ELF-1 (cell line): Measurements from ENCODE around the gene DDX49.
"Not testable (repeated sequence)": the region's sequence is repeated elsewhere in the genome, so short reads cannot be mapped to it uniquely, and the experiment has no call there.

ENCODE experiments used
- DNase-seq: peaks from one replicate; pipeline ENCODE4 v3.0.0-alpha.2; 2016; ENCODE audit warnings: low read depth, low spot score

DDX49 gene

DNA sequence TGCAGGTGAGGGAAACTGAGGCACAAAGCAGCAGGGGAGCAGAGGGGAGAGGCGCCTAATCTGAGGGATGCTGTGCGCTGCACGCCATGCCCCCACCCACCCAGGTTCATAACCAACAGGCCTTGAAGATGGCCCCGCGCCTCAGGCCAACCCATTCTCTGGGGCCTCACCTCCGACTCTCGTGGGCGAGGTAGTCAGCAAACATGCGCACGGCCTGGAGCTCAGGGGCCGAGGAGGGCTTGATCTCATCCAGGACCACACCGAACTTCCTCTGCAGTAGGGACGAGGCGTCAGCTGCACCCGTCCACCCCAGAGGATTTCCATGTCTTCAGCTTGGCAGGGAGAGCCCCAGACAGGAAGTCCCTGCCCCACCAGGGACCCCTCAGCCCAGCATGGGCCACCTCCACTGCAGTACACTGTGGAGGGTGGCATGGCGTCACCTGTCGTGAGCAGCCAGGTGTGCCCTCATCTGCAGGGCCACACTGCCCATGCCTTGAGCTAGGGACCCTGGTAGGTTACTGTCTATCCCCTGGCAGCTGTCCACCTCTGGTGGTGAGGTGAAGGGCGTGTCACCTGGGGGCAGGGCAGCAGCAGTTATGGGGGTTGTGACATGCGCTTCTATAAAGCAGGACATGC, 8.6 kb upstream of the DDX49 start:
- no peak for DNase-seq

DNA sequence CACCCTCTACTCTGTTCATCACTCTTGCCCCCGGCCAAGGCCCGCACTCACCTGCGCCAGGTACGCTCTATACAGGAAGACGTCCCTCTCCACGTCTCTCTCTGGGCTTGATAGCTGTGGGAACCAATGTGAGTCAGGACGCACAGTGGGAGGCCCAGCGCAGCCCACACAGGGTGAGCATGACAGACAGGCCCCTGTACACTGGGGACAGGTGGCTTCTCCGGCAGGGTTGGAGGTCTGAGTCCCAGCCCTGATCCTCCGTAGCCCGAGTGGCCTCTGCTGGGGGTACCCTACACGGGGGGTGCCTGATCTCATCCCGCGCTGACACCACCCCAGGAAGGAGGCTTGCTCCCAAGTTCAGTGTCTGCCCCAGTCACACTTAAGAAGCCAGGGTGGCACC, 6.6 kb upstream of the DDX49 start:
- no peak for DNase-seq

DNA sequence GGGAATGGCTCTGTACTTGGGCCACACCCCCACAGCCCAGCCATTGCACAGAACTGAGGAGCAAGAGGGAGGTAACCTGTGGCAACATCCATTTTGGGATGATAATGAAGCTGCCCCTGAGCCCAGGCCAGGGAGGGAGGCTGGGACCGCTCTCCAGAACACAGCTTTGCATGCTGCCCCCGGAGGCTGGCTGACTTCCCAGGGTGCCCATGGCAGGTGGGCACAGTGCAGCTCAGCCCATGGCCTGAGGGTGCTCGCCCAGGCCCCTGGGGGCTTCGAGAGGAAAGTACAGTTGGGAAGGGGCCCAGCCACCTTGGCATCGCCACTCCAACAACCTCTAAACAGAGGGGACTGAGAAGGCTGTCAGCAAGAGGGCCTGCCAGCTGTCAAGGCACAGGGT, 6.0 kb upstream of the DDX49 start:
- DNase-seq, result no peak

- peak; percentile 45 for DNase-seq
Measured at GRCh38 chr19:18915639-18916038, 3.9 kb upstream of the DDX49 start.

- DNase-seq, result not testable (repeated sequence)
Measured at GRCh38 chr19:18917593-18917992, 1.9 kb upstream of the DDX49 start.

- no peak for DNase-seq
Measured at GRCh38 chr19:18919900-18920214, 342 bp downstream of the DDX49 start.

DNA sequence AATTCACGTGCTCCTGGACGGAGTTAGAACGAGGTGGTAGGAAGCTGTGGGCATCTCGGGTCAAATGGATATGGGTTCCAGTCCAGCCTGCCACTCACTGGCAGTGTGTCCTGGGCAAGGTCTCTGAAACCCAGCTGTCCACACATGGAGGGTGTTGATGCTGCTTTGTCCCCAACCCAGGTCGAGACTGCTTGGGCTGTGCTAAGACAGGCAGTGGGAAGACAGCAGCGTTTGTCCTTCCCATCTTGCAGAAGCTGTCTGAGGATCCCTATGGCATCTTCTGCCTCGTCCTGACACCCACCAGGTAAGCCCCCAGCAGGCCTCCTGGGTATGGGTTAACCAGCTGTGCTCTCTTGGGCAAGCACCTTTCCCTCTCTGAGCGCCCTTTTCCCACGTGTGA, 885 bp downstream of the DDX49 start:
- DNase-seq, result no peak

DNA sequence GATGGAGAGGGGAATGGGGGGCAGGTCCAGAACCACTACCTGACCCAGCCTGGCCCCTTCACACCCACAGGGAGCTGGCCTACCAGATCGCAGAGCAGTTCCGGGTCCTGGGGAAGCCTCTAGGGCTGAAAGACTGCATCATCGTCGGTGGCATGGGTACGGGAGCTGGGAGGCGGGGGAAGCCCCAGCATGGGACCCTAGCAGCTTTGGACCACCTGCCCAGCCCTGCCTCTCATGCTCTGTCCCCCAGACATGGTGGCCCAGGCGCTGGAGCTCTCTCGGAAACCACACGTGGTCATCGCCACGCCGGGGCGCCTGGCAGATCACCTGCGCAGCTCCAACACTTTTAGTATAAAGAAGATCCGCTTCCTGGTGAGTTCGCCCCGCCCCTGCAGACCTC, 2.1 kb downstream of the DDX49 start:
- DNase-seq, result no peak

GRCh38 chr19:18922228-18922985, 2.9 kb downstream of the DDX49 start:
- DNase-seq, result no peak

GRCh38 chr19:18924684-18925213, 5.2 kb downstream of the DDX49 start:
- DNase-seq, result no peak

DNA sequence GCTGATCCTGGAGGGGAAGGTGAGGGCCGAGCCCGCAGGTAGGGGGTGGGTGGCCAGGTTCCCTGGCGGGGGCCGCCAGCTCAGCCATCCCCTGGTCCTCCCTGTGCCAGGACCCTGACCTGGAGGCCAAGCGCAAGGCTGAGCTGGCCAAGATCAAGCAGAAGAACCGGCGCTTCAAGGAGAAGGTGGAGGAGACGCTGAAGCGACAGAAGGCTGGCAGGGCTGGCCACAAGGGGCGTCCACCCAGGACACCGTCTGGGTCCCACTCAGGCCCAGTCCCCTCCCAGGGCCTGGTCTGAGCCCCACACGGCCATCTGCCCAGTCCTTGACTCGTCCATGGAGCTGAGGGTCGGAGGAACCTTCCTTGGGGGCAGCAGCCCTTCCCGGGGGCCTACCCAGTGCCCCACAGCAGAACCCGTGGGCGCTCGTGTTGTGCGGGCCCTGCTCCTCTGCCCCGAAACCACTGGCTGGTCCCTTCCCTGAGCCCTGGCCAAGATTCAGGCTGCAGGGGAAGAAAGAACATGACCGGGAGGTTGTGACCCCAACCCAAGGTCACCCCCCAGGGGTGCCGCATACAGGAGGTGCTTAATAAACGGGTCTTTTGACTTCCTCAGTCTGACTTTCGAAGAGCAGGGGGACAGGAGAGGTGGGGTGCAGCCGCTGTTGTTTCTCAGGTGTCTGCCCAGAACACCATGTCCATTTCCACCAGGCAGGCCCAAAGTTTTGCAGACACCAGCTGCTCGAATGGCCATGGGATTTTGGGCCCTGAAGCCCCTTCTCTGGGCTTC, 8.7 kb downstream of the DDX49 start:
- no peak for DNase-seq

DNA sequence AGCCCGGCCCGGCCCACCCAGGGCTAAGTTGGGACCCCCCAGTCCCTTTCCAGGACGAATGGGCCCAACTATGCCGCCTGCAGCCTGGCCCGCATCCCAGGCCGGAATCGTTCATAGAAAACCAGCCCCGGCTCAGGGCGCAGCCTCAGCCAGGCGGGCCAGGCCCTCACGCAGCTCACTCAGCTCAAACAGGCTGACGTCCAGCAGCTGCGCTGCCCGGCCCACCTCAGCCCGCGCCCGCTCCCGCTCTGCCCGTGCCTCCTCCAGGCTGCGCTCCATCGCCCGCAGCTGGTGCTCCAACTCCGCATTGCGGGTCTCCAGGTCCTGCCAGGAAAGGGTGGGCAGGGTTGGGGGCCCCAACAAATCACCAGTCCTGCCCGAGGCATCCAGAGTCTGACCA, 9.8 kb downstream of the DDX49 start:
- no peak for DNase-seq

DNA sequence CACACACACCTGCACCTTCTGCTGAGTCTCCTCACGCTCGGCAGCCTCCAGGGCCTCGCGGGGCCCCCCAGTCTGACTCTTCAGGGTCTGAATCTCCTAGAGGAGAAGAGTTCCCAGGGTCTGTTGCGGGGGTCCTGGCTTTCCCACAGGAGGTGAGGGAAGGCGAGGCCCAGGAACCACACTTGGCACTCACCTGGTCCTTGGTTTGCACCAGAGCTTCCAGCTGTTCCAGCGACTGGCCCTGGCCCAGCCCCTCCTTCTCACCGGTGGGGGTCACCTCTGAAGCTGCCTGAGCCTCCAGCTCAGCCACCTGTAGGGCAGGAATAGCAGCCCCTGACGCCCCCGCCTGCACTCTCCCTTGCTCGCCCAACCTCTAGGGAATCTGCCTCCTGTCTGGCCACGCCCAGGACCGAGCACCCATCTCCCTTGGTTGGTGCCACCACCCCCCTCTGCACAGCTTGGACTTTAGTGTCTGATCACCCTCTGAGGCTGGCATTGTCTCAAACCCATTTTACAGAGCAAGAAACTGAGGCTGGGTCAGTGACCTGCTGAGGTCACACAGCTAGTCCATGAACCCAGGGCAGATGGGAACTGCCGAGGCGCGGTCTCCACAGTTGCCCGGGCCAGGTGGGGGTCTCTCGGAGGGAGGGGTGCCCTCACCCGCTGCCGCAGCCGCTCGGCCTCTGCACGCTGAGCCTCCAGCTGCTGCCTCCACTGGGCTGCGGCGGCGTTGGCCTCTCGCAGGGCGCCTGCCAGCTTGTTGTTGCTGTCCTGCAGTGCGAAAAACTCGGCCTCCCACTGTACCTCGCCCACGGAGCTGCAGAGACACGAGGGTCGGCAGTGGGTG, 12.0 kb downstream of the DDX49 start:
- no peak for DNase-seq

GRCh38 chr19:18932216-18932841, 12.8 kb downstream of the DDX49 start:
- peak; percentile 97 for DNase-seq

- peak; percentile 20 for DNase-seq
Measured at GRCh38 chr19:18933297-18933696, 13.8 kb downstream of the DDX49 start.

DNA sequence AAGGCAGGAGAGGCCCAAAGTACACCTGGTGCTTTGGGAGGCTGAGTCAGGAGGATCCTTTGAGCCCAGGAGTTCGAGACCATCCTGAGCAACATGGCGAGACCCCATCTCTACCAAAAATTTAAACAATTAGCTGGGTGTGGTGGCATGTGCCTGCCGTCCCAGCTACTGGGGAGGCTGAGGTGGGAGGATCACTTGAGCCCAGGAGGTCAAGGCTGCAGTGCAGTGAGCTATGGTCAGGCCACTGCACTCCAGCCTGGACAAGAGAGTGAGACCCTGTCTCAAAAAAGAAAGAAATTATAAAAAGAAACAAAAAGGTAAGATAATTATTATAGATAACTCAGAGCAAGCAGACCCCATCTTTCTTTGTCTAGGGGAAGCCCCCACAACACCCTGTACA, 19.6 kb downstream of the DDX49 start:
- DNase-seq, result no peak

DNA sequence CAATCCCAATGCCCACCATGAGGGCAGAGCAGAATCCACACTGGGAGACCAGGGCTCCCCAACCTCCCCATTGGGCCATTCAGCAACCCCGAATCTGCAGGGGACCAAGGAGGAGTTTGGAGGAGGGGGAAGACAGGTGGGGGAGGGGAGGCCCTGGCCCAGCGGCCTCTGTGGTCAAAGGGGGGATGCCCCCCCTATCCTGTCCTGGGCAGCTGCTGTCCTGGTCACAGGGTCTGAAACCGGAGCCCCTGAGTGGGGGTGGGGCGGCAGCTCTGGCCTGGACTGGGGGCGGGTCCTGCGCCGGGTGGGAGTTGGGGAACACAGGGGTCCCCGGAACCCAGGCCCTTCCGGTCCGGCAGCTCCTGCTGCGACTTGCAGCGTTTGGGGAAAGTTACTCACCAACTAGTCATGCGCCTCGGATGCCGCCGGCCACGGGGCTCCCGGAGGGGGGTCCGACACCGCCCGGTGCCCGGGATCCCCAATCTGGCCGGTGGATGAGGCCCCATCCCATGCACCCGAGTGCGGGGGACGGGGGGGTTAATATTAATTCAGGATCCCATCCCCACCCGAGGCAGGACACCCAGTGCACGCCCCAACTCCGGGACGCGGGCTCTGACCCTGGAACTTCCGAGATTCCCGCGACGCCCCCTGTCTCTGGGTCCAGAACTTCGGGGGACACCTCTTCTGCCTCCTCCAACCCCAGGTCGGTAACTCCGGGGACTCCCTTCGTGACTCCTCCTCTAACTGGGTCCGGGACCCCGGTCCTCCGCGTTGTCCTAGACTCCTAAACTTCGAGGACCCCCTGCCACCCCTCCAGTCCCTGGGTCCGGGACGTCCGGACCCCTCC, 20.6 kb downstream of the DDX49 start:
- no peak for DNase-seq

DNA sequence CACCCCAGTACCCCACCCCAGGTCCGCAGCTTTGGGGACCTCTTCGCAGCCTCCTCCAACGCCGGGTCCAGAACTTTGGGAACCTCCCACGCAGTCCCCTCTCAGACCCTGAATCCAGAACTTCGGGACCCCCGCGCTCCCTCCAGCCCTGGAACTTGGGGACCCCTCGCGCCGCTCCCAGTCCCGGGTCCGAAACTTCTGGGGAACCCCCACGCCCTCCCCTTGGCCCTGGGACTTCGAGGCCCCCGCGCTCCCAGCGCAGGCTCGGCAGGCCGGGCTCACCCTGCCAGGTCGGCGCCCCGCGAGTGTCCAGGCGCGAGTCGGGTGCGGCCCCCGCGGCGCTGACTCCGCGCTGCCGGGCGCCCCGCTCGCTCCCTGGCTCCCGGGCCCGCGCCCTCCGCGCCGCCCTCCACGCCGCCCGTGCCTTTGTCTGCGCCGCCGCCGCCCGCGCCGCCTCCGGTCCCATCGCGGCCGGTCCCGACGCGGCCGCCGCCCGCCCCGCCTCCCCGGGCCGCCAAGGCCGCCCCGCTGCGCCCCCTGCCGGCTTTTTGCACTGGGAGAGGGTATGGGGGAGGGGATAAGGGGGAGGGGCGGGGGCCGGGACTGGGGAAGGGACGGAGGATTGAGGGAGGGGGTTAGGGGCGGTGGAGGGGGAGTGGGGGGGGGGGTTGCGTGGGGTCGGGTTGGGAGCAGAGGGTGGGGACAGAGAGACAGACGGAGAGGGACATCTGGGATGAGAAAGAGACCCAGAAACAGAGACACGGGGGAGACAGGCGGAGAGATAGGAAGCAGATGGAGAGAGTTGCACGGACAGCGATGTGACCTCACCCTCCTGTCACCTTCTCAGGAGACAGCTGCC, 21.5 kb downstream of the DDX49 start, which contains the start of gene HOMER3:
TSS of gene HOMER3 (minus strand) at position 449 of the 859 bp plus-strand sequence. CDS start 2,235 bp downstream, outside the sequence.
- peak; percentile 18 for DNase-seq
